Spleen (tissue), 7 donors: Measurements from ENCODE around the gene TOP2B.

ENCODE experiments used
- POLR2A ChIP-seq, 3 donors: fragments of 450-650 bp; IDR thresholded peaks; one replicate each; pipeline ENCODE4 v1.5.1; 2017; ENCODE audit warnings: antibody characterized with exemption in 3 of 3, mild to moderate bottlenecking in 1 of 3
- POLR2AphosphoS5 ChIP-seq, 3 donors: sonication (generic); formaldehyde crosslinking; IDR thresholded peaks; one replicate each; pipeline ENCODE4 v1.5.1; 2017; ENCODE audit warnings: antibody characterized with exemption in 3 of 3
- TF ChIP-seq, protein P1 (sequence below), 11 experiments: fragments of 200-600 bp in 7 of 11; fragments of 450-650 bp in 4 of 11; sonication (generic) in 4 of 11; IDR thresholded peaks in 8 of 11; conservative IDR thresholded peaks in 3 of 11; 1 replicate in 7 of 11; 2 replicates in 4 of 11; pipeline versions ENCODE4 v1.4.0 to v1.8.0; 2016 to 2021; ENCODE audit warnings: antibody characterized with exemption in 11 of 11, inconsistent platforms in 4 of 11, mild to moderate bottlenecking in 1 of 11
- donor health status: DM: no; HTN: no; CAD: no; lungs with moderate emphysema.
- donor health status: DM: no; HTN: no; CAD: no.
- donor health status: DM: no; HTN: no; CAD: no.

DNA sequence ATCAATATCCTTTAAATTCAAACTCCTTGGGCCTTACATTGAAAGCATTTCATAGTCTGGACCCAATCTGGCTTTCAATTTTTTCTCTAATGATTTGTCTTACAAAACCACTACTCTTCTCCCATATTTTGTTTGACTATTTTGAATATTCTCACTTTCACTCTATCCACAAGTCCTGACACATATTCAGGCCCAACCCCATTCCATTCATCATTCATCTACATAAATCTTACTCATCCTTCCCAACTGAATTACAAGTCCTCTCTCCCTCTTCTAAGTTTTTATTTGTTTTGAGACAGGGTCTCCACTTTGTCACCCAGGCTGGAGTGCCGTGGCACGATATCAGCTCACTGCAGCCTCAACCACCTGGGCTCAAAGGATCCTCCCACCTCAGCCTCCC is 43.6 kb downstream of the TOP2B start:
- TF ChIP-seq, protein P1, sequence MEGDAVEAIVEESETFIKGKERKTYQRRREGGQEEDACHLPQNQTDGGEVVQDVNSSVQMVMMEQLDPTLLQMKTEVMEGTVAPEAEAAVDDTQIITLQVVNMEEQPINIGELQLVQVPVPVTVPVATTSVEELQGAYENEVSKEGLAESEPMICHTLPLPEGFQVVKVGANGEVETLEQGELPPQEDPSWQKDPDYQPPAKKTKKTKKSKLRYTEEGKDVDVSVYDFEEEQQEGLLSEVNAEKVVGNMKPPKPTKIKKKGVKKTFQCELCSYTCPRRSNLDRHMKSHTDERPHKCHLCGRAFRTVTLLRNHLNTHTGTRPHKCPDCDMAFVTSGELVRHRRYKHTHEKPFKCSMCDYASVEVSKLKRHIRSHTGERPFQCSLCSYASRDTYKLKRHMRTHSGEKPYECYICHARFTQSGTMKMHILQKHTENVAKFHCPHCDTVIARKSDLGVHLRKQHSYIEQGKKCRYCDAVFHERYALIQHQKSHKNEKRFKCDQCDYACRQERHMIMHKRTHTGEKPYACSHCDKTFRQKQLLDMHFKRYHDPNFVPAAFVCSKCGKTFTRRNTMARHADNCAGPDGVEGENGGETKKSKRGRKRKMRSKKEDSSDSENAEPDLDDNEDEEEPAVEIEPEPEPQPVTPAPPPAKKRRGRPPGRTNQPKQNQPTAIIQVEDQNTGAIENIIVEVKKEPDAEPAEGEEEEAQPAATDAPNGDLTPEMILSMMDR (IDR thresholded peaks at IDR 0.05 in 8 of 11, conservative IDR thresholded peaks at IDR 0.05 in 3 of 11): no peak
- no peak for TF ChIP-seq POLR2AphosphoS5 (IDR thresholded peaks at IDR 0.05)
- no peak for TF ChIP-seq POLR2A (IDR thresholded peaks at IDR 0.05)
